HepG2 (cell line): ENCODE data around the gene IPO8. TPM values are rescaled to one million over a fixed set of nuclear protein-coding genes. Genes with fewer than 3 reads are reported as not detected.
A peak's percentile ranks its signal among the peaks of the same experiment; 100 is the strongest.
"Not testable (repeated sequence)": the region's sequence is repeated elsewhere in the genome, so short reads cannot be mapped to it uniquely, and the experiment has no call there.

ENCODE experiments used
- ATAC-seq: fragments of 200-7000 bp; cut with Tn5 transposase; 3 replicates; pipeline ENCODE4 v1.9.1; 2020; ENCODE audit warnings: mild to moderate bottlenecking, moderate library complexity
- BruUV-seq: library from RNA; stranded (reverse); fragments of 400-500 nt; replicated peaks from 2 replicates; lab custom pipeline; 2021; lab: Mats Ljungman, UMichigan
- CTCF ChIA-PET: fragments of 300-600 bp; formaldehyde crosslinking; extraction: SDS; loops from one replicate; lab custom pipeline; 2021; ENCODE audit warnings: low total read pairs, inconsistent platforms, low intra/inter-chr PET ratio; lab: Yijun Ruan, JAX
- POLR2A ChIA-PET: fragments of 350-600 bp; sonication (Branson Sonifier 250); formaldehyde crosslinking; loops from one replicate; lab custom pipeline; 2020; ENCODE audit warnings: antibody characterized with exemption, inconsistent platforms; lab: Yijun Ruan, JAX
- DNase-seq: peaks from one replicate; pipeline ENCODE4 v3.0.0-alpha.2; 2015; ENCODE audit warnings: low spot score
- FAIRE-seq: peaks from 3 replicates; lab custom pipeline; 2011; peaks lifted over from hg19 to GRCh38; lab: Jason Lieb, UNC
- H2AFZ ChIP-seq: one replicate; pipeline ENCODE4 v1.6.1; 2011; ENCODE audit warnings: low read length, inconsistent platforms
- H3K27ac ChIP-seq: fragments of 300-600 bp; 3 replicates; pipeline ENCODE4 v1.8.0; 2011; ENCODE audit warnings: mixed run types, mild to moderate bottlenecking, mixed read lengths, low read length, inconsistent platforms; ENCODE audit not compliant: insufficient read depth; ENCODE audit errors: extremely low read length
- H3K27me3 ChIP-seq, 2 experiments: fragments of 200-600 bp in 1 of 2; 2 replicates in 1 of 2; 3 replicates in 1 of 2; pipeline versions ENCODE4 v1.6.0 to v1.8.0; 2011; ENCODE audit warnings: low read length in 2 of 2, mild to moderate bottlenecking in 2 of 2, moderate library complexity in 2 of 2, inconsistent platforms in 1 of 2; ENCODE audit not compliant: insufficient read depth in 2 of 2, control insufficient read depth in 1 of 2
- H3K36me3 ChIP-seq, 2 experiments: fragments of 200-600 bp in 1 of 2; replicated peaks in 1 of 2; 2 replicates in 1 of 2; 3 replicates in 1 of 2; pipeline versions ENCODE4 v1.5.1 to v1.8.0; 2011; ENCODE audit warnings: low read length in 2 of 2, inconsistent platforms in 1 of 2; ENCODE audit not compliant: insufficient read depth in 2 of 2, control insufficient read depth in 1 of 2
- H3K4me1 ChIP-seq: 2 replicates; pipeline ENCODE4 v1.5.1; 2012; ENCODE audit warnings: low read length, inconsistent platforms; ENCODE audit not compliant: insufficient read depth
- H3K4me2 ChIP-seq: 2 replicates; pipeline ENCODE4 v1.6.0; 2011; ENCODE audit warnings: low read depth, low read length, inconsistent platforms
- H3K4me3 ChIP-seq, 3 experiments: fragments of 200-600 bp in 1 of 3; sonication (generic), shearing (Covaris generic) in 1 of 3; replicated peaks in 1 of 3; 2 replicates each; pipeline ENCODE4 v1.5.1; 2011 to 2016; ENCODE audit warnings: low read length in 3 of 3, inconsistent platforms in 2 of 3, low read depth in 2 of 3, mild to moderate bottlenecking in 2 of 3, control low read depth in 1 of 3, mixed read lengths in 1 of 3; ENCODE audit not compliant: insufficient read depth in 1 of 3
- H3K79me2 ChIP-seq: one replicate; pipeline ENCODE4 v1.6.1; 2011; ENCODE audit warnings: low read length, inconsistent platforms; ENCODE audit not compliant: insufficient read depth
- H3K9ac ChIP-seq: 2 replicates; pipeline ENCODE4 v1.6.0; 2011; ENCODE audit warnings: mild to moderate bottlenecking, low read depth, low read length, inconsistent platforms; ENCODE audit not compliant: insufficient read depth
- H3K9me3 ChIP-seq: 2 replicates; pipeline ENCODE4 v1.5.1; 2012; ENCODE audit warnings: mild to moderate bottlenecking, low read length
- H4K20me1 ChIP-seq: 2 replicates; pipeline ENCODE4 v1.6.0; 2011; ENCODE audit warnings: inconsistent platforms, mild to moderate bottlenecking, low read length, moderate library complexity; ENCODE audit not compliant: insufficient read depth
- EEA1 ChIP-seq: sonication (generic); formaldehyde crosslinking; IDR thresholded peaks from 2 replicates; pipeline ENCODE4 v1.5.1; 2020; ENCODE audit warnings: mild to moderate bottlenecking, missing genetic modification reagents, borderline replicate concordance
- FOXA1 ChIP-seq, 2 experiments: fragments of 450-650 bp in 1 of 2; sonication (generic) in 1 of 2; formaldehyde crosslinking in 1 of 2; IDR thresholded peaks; 2 replicates each; pipeline versions ENCODE4 v1.4.0 to v1.6.1; 2016 to 2020; ENCODE audit warnings: missing genetic modification reagents in 1 of 2
- FOXA3 ChIP-seq: IDR thresholded peaks from 2 replicates; pipeline ENCODE4 v1.6.1; 2016; ENCODE audit warnings: missing genetic modification reagents, missing compliant biosample characterization
- HNF4A ChIP-seq: sonication (generic); formaldehyde crosslinking; IDR thresholded peaks from 2 replicates; pipeline ENCODE4 v1.4.0; 2020; ENCODE audit warnings: missing genetic modification reagents
- HOXA3 ChIP-seq: sonication (generic); formaldehyde crosslinking; IDR thresholded peaks from 2 replicates; pipeline ENCODE4 v1.5.0; 2020; ENCODE audit warnings: missing genetic modification reagents
- ZMYM4 ChIP-seq: sonication (generic); formaldehyde crosslinking; IDR thresholded peaks from 2 replicates; pipeline ENCODE4 v1.8.1; 2023; ENCODE audit warnings: mild to moderate bottlenecking, missing genetic modification reagents
- ZNF253 ChIP-seq: sonication (generic); formaldehyde crosslinking; IDR thresholded peaks from 2 replicates; pipeline ENCODE4 v1.8.0; 2022; ENCODE audit warnings: mild to moderate bottlenecking, missing genetic modification reagents, borderline replicate concordance
- WGBS: methylation state at CpG from one replicate; pipeline ENCODE4 v1.1.6; 2017; ENCODE audit warnings: low lambda C conversion rate; 5-methylcytosine and 5-hydroxymethylcytosine counted together
- in situ Hi-C: cut with HindIII; loops from 2 replicates; pipeline ENCODE4 v1.10.0; 2017; ENCODE audit warnings: low pct_unique_long_range_greater_than_20kb; ENCODE audit not compliant: extremely low pct_ligation_motif_present
- intact Hi-C: fragments of 100-400 bp; cut with micrococcal nuclease; formaldehyde crosslinking; loops from one replicate; pipeline ENCODE4 v1.10.0; 2022; ENCODE audit not compliant: unreplicated experiment
- polyA plus RNA-seq, 8 experiments: library from polyadenylated mRNA; depleted of rRNA in 3 of 8; stranded (reverse) in 7 of 8; unstranded in 1 of 8; fragments of >200 nt; fragmentation: Illumina TruSeq in 4 of 8; extraction: Trizol in 4 of 8; gene quantifications; 2 replicates each; pipeline versions ENCODE4 v1.2.1 to v1.2.3, GENCODE V29; 2011 to 2016; ENCODE audit warnings: low read depth in 4 of 8, missing spikeins in 1 of 8, mixed read lengths in 1 of 8; ENCODE audit not compliant: insufficient read depth in 1 of 8
- total RNA-seq, 5 experiments: library from RNA; depleted of rRNA; stranded (reverse); fragments of >200 nt; fragmentation: Illumina TruSeq; extraction: Trizol; gene quantifications; 2 replicates each; pipeline ENCODE4 v1.2.3, GENCODE V29; 2016; ENCODE audit warnings: low read depth in 1 of 5
- TF ChIP-seq, protein P1 (sequence below): sonication (generic); formaldehyde crosslinking; IDR thresholded peaks from 2 replicates; pipeline ENCODE4 v1.4.0; 2020; ENCODE audit warnings: missing genetic modification reagents
- TF ChIP-seq, protein P2 (sequence below): IDR thresholded peaks from 2 replicates; pipeline ENCODE4 v1.6.1; 2016; ENCODE audit warnings: mild to moderate bottlenecking
- TF ChIP-seq, protein P3 (sequence below): IDR thresholded peaks from 2 replicates; pipeline ENCODE4 v1.4.0; 2020; ENCODE audit warnings: mild to moderate bottlenecking, missing genetic modification reagents

The IPO8 gene
- total and polyA plus RNA-seq, 2 of the 13 experiments (the other 11 are each of a cell fraction or from before 2014, with no cell fraction given): 6.3 to 21.8 TPM

DNA sequence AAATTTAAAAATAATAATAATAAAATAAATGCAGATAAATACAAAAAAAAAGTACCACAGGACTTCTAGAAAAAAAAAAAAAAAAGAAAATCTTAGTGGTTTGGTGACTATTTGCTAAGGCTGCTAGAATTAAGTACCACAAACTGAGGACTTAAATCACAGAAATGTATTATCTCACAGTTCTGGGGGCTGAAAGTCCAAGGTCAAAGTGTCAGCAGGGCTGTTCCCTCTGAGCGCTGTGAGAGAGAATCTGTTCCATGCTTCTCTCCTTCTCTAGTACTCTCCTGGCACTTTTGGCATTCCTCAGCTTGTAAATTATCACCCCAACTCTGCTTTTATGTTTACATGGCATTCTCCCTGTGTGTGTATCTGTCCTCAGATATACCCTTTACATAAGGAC lies 101.2 kb downstream of the IPO8 start:
- FAIRE-seq: no peak
- ChIA-PET CTCF (no interaction called here), POLR2A (no interaction called here)
- Histone ChIP-seq H3K4me3 (no peak overlapping the region), H3K27ac (no peak overlapping the region), H2AFZ (no peak overlapping the region), H3K79me2 (no peaks in the 10 kb centered on the region), H3K4me2 (no peak overlapping the region), H3K9ac (no peak overlapping the region), H3K9me3 (peaks cover 19% of the 10 kb centered on the region; the same call in 1 of the 2 replicates), H4K20me1 (no peaks in the 10 kb centered on the region), H3K36me3 (no peaks in the 10 kb centered on the region), H3K27me3 (no peaks in the 10 kb centered on the region), H3K4me1 (peaks cover 14% of the 10 kb centered on the region)
- intact Hi-C loops: no loop called here
- BruUV-seq: no TSS peak
- peak; percentile 9 for DNase-seq
- in situ Hi-C loops: no loop called here
- TF ChIP-seq HNF4A (CRISPR knock-in tag): 0 out of 2 replicates have a peak, but pooled peaks have one; percentile 29
- TF ChIP-seq EEA1 (CRISPR knock-in tag): no peak
- TF ChIP-seq ZNF253 (CRISPR knock-in tag): no peak
- TF ChIP-seq, protein P1, sequence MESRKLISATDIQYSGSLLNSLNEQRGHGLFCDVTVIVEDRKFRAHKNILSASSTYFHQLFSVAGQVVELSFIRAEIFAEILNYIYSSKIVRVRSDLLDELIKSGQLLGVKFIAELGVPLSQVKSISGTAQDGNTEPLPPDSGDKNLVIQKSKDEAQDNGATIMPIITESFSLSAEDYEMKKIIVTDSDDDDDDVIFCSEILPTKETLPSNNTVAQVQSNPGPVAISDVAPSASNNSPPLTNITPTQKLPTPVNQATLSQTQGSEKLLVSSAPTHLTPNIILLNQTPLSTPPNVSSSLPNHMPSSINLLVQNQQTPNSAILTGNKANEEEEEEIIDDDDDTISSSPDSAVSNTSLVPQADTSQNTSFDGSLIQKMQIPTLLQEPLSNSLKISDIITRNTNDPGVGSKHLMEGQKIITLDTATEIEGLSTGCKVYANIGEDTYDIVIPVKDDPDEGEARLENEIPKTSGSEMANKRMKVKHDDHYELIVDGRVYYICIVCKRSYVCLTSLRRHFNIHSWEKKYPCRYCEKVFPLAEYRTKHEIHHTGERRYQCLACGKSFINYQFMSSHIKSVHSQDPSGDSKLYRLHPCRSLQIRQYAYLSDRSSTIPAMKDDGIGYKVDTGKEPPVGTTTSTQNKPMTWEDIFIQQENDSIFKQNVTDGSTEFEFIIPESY: peak; percentile 55; the same call in 1 of the 2 replicates
- no peak for ATAC-seq
- WGBS: 45% methylated on average over 1 of the region's 1 CpG

DNA sequence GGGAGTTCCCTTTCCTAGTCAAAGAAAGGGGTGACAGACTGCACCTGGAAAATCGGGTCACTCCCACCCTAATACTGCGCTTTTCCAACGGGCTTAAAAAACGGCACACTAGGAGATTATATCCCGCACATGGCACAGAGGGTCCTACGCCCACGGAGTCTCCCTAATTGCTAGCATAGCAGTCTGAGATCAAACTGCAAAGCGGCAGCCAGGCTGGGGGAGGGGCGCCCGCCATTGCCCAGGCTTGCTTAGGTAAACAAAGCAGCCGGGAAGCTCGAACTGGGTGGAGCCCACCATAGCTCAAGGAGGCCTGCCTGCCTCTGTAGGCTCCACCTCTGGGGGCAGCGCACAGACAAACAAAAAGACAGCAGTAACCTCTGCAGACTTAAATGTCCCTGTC lies 107.1 kb downstream of the IPO8 start:
- H3K4me3 ChIP-seq; H2AFZ ChIP-seq; ATAC-seq; H3K36me3 ChIP-seq; H3K27me3 ChIP-seq; intact Hi-C loops; FAIRE-seq; H3K79me2 ChIP-seq; H3K27ac ChIP-seq; H3K4me2 ChIP-seq; H3K9ac ChIP-seq; H3K9me3 ChIP-seq; H4K20me1 ChIP-seq; H3K4me1 ChIP-seq; POLR2A ChIA-PET; BruUV-seq; DNase-seq; CTCF ChIA-PET; in situ Hi-C loops; TF ChIP-seq FOXA1 (IDR thresholded peaks at IDR 0.05): not testable (repeated sequence)
- 45% methylated on average over 8 of the region's 13 CpGs for WGBS
- TF ChIP-seq ZMYM4 (peak; percentile 28; the same call in 1 of the 2 replicates), FOXA3 (CRISPR knock-in tag) (peak; percentile 31; the same call in 1 of the 2 replicates), FOXA1 (CRISPR knock-in tag; IDR thresholded peaks at IDR 0.05) (0 out of 2 replicates have a peak, but pooled peaks have one; percentile 34), HOXA3 (peak; percentile 9; the same call in 1 of the 2 replicates)
- TF ChIP-seq, protein P2, sequence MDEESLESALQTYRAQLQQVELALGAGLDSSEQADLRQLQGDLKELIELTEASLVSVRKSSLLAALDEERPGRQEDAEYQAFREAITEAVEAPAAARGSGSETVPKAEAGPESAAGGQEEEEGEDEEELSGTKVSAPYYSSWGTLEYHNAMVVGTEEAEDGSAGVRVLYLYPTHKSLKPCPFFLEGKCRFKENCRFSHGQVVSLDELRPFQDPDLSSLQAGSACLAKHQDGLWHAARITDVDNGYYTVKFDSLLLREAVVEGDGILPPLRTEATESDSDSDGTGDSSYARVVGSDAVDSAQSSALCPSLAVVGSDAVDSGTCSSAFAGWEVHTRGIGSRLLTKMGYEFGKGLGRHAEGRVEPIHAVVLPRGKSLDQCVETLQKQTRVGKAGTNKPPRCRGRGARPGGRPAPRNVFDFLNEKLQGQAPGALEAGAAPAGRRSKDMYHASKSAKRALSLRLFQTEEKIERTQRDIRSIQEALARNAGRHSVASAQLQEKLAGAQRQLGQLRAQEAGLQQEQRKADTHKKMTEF (CRISPR knock-in tag): peak; percentile 42; the same call in 1 of the 2 replicates
- TF ChIP-seq, protein P3, sequence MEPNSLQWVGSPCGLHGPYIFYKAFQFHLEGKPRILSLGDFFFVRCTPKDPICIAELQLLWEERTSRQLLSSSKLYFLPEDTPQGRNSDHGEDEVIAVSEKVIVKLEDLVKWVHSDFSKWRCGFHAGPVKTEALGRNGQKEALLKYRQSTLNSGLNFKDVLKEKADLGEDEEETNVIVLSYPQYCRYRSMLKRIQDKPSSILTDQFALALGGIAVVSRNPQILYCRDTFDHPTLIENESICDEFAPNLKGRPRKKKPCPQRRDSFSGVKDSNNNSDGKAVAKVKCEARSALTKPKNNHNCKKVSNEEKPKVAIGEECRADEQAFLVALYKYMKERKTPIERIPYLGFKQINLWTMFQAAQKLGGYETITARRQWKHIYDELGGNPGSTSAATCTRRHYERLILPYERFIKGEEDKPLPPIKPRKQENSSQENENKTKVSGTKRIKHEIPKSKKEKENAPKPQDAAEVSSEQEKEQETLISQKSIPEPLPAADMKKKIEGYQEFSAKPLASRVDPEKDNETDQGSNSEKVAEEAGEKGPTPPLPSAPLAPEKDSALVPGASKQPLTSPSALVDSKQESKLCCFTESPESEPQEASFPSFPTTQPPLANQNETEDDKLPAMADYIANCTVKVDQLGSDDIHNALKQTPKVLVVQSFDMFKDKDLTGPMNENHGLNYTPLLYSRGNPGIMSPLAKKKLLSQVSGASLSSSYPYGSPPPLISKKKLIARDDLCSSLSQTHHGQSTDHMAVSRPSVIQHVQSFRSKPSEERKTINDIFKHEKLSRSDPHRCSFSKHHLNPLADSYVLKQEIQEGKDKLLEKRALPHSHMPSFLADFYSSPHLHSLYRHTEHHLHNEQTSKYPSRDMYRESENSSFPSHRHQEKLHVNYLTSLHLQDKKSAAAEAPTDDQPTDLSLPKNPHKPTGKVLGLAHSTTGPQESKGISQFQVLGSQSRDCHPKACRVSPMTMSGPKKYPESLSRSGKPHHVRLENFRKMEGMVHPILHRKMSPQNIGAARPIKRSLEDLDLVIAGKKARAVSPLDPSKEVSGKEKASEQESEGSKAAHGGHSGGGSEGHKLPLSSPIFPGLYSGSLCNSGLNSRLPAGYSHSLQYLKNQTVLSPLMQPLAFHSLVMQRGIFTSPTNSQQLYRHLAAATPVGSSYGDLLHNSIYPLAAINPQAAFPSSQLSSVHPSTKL (CRISPR knock-in tag): peak; percentile 39; the same call in 1 of the 2 replicates
